T-helper 9 cell (primary cell): Measurements from ENCODE around the gene HAPLN2.
"Not testable (repeated sequence)": the region's sequence is repeated elsewhere in the genome, so short reads cannot be mapped to it uniquely, and the experiment has no call there.

ENCODE experiments used
- DNase-seq: peaks from one replicate; pipeline ENCODE4 v3.0.0-alpha.2; 2020
- total RNA-seq, 2 donors: gene quantifications; one replicate each; lab custom pipeline; 2026; lab: John Stamatoyannopoulos, UW

The HAPLN2 gene
- 0 to 0.14 reads per million in 2 donors for total RNA-seq

DNA sequence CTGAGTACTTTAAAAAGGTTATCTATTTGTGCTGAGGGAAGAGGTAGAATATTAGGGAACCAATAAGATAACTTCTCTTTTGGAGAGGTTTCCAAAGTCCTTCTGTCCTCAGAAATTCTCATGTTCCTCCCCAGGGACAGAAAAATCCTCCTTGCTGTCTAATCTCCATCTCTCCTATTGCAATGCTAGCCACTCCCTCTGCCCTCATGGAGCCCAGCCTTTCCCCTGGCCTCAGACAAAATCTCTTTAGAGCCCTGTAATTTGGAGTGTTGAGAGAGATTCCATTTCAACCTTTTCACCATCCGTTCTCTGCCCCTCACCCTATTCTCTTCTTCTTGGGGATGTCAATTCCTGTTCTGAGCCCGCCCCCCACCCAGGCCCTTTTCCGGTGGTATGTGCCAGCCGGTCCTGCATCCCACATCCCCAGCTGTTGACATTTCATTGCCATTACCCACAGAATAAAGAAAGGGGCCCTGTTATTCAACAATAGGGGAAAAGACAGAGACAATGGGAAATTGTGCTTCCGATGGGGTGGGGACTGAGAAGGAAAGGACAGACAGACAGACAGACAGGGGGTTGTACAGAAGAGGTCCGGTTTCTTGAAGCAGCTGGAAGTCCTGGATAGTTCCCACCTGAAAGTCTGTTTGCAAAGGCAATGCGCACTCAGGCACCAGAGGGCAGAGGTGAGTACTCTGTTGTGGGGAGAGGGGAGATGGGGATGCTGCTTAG is at the start of gene HAPLN2:
HAPLN2 (plus strand) TSS at position 563 of the 729 bp plus-strand sequence. CDS start 4,076 bp downstream, outside the sequence.
- DNase-seq = no peak

DNA sequence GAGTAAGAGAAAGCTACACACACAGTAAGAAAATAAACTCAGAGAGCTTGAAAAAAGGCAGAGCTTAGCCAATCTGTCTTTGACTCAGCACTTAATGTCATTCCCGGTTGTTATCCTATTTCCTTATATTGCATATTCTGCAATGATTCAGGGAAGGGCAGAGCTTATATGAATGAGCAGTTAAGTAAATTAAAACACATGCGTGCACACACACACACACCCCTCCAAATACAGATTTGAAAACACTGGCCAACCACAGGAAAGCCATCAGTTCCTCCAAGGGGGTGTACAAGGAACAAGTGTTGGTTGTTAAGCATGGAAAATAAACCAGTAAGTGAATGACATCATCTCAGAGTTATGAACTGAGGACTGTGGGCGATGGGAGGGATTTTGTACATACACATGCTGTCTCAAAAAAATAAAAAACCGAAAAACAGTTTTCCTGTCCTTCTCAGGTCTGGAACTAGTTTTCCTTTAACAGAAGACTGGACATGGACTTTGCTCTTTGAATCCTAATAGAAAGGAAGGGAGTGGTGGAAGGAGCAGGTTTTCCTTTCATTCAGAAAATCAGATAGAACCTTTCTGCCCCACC is 47.9 kb upstream of the HAPLN2 start:
- DNase-seq = no peak

GRCh38 chr1:156571919-156572662 is 47.1 kb upstream of the HAPLN2 start, which contains the start of gene IQGAP3:
TSS of gene IQGAP3 (minus strand) at chr1:156572565. CDS start at chr1:156572529, 36 bp downstream.
- DNase-seq = peak; percentile 61

GRCh38 chr1:156572663-156573018 is 46.6 kb upstream of the HAPLN2 start:
- DNase-seq = no peak

DNA sequence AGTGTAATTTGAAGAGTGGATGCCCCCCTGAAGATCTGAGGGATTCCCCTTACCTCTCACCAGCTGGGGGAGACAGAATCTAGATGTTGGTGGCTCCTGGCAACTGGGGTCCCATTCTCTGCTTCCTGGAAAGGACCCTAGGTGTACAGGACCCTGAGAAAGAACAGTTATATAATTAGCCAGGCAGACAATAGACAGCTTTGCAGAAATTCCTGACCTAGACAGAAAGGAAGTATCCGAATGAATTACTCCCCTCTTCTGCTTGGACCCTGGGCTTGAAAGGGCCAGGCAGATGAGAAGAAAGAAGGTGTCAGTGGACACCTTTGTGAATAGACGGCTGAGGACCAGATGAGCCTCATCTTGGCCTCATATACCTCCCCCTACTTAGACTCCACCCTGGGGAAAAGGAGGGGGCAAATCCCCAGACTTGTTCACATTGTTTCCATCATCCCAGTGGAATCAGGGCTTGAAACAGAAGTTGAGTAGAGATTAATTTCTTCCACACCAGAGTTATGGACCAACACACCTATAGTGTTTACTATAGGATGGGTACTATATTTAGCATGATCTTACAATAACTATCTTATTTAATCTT is 45.1 kb upstream of the HAPLN2 start:
- DNase-seq = no peak

- no peak for DNase-seq
These were observed 41.7 kb upstream of the HAPLN2 start for GRCh38 chr1:156577550-156577949.

- DNase-seq = no peak
These were observed 41.2 kb upstream of the HAPLN2 start for GRCh38 chr1:156578055-156578454.

DNA sequence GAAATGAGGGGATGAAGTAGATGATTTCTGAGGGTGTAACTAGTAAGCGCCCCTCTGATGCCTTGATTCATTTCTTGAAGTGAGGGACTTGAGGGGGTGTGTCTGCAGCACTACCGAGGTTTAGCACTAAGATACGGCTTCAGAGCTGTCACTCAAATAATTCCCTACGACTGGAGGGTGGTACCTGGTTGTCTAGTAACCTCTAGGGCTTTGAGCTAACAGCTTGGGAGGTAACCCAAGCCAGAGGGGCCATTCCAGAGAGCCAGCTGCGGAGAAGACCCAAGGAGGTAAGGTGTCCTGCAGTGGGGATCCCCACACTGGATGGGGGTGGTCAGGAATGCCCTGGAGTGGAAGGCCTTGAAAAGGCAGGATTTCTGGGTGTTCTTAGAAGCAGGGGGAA is 39.7 kb upstream of the HAPLN2 start, which contains the start of gene TTC24:
TTC24 (plus strand) TSS at position 252 of the 400 bp plus-strand sequence. CDS start 1,642 bp downstream, outside the sequence.
- DNase-seq = no peak

GRCh38 chr1:156581661-156582387 is 37.4 kb upstream of the HAPLN2 start:
- no peak for DNase-seq

- no peak for DNase-seq
These were observed 36.7 kb upstream of the HAPLN2 start for GRCh38 chr1:156582388-156583017.

GRCh38 chr1:156583821-156584622 is 35.2 kb upstream of the HAPLN2 start:
- DNase-seq = peak; percentile 68

DNA sequence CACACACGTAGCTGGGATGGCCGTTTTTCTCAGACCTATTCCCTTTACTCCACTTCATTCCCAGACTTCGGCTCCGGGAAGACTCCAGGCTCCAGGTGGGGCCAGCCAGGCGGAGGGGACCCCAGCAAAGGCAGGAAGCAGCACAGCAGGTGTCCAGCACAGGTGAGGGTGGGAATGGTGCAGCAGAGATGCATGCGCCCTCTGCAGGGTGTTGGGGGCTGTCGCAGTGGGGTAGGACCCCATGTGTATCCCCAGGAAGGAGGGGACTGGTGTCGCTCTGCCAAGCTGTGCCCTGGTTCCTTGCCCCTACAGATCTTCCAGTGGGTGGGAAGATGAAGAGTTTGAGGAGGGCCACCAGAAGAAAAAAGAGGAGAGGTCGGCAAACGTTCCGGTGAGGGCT is 34.4 kb upstream of the HAPLN2 start:
- no peak for DNase-seq

GRCh38 chr1:156586323-156586722 is 32.9 kb upstream of the HAPLN2 start:
- DNase-seq = no peak

- no peak for DNase-seq
These were observed 32.2 kb upstream of the HAPLN2 start for GRCh38 chr1:156586892-156587477.

DNA sequence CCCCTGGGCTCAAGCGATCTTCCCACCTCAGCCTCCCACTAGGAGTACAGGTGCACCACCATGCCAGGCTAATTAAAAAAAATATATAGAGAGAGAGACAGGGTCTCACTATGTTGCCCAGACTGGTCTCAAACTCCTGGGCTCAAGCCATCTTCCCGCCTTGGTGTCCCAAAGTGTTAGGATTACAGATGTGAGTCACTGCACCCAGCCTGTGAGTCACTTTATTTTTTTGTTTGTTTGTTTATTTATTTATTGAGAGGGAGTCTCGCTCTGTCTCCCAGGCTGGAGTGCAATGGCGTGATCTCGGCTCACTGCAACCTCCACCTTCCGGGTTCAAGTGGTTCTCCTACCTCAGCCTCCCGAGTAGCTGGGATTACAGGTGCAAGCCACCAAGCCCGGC is 31.3 kb upstream of the HAPLN2 start:
- not testable (repeated sequence) for DNase-seq

- DNase-seq = no peak
These were observed 29.7 kb upstream of the HAPLN2 start for GRCh38 chr1:156589546-156589945.

DNA sequence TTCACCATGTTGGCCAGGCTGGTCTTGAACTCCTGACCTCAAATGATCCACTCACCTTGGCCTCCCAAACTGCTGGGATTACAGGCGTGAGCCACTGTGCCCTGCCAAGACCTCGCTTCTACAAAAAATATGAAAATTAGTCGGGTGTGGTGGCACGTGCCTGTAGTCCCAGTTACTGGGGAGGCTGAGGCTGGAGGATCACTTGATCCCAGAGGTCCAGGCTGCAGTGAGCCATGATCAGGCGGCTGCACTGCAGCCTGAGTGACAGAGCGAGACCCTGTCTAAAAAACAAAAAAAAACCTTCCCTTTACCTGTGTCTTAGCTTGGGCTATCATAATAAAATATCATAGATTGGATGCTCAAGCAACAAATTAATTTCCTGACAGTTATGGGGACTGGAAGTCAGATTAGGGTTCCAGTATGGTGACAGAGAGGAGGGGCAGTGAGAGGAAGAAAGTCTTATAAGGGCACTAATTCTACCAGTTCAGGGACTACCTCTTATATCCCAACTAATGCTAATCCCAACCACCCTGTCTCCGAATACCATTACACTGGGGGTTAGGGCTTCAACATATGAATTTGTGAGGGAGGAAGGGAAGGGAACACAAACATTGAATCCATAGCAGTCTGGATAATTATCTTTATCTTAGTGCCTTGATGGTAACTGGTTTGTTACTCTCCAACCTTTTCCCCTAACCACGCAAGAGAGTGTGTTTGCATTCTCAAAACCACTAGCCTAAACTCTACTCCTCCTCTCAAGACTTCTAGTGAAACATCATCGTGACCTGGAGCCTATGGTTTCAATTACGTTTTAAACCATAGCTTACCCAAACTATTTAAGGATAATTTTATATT is 28.7 kb upstream of the HAPLN2 start:
- no peak for DNase-seq

DNA sequence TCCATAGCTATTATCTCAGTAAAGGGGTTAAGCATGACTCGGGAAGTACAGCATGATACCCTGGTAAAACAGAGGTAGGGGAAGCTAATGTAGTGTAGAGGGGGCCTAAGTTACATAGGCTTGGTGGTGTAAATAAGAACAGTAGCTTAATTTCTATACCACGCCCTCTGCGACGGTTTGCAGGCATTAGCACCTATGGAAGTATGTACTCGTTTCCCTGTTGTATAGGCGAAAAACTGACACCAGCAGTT is 28.1 kb upstream of the HAPLN2 start:
- no peak for DNase-seq

- DNase-seq = peak; percentile 55
These were observed 27.6 kb upstream of the HAPLN2 start, which contains the start of gene NAXE for GRCh38 chr1:156591432-156592157. TSS of gene NAXE (plus strand) at chr1:156591776. CDS start at chr1:156591805, 29 bp downstream.
